Brain microvascular endothelial cell (primary cell): Measurements from ENCODE around the gene PCDHB4.
"Not testable (repeated sequence)": the region's sequence is repeated elsewhere in the genome, so short reads cannot be mapped to it uniquely, and the experiment has no call there.

Experiments
- DNase-seq: peaks from one replicate; pipeline ENCODE4 v3.0.0-alpha.2; 2020
- H3K27ac ChIP-seq: fragments of 250-450 bp; sonication (Bioruptor Pico); 2 replicates; pipeline ENCODE4 v1.5.1; 2020; ENCODE audit warnings: mild to moderate bottlenecking, moderate library complexity
- H3K27me3 ChIP-seq: fragments of 250-450 bp; sonication (Bioruptor Pico); replicated peaks from 2 replicates; pipeline ENCODE4 v1.5.1; 2020; ENCODE audit warnings: mild to moderate bottlenecking
- H3K36me3 ChIP-seq: fragments of 250-450 bp; sonication (Bioruptor Pico); replicated peaks from 2 replicates; pipeline ENCODE4 v1.5.1; 2020; ENCODE audit warnings: mild to moderate bottlenecking
- H3K4me3 ChIP-seq: 2 replicates; pipeline ENCODE4 v1.5.1; 2011; ENCODE audit warnings: low read depth, mild to moderate bottlenecking, control low read depth, low read length, moderate library complexity
- CTCF ChIP-seq: IDR thresholded peaks from 2 replicates; pipeline ENCODE4 v1.5.1; 2011; ENCODE audit warnings: low read depth, mild to moderate bottlenecking, moderate library complexity, low read length, control low read depth, inconsistent platforms; ENCODE audit errors: missing control alignments
- in situ Hi-C: cut with HindIII; loops from 2 replicates; pipeline ENCODE4 v1.10.0; 2017; ENCODE audit warnings: low sequenced_read_pairs, low pct_ligation_motif_present

PCDHB4 gene

GRCh38 chr5:141172381-141173204 lies 51.0 kb downstream of the PCDHB4 start, which contains the start of gene PCDHB7:
PCDHB7 (plus strand) TSS chr5:141172644; CDS start chr5:141172836, 192 bp downstream.
- Histone ChIP-seq H3K27me3 (no peaks in the 10 kb centered on the region), H3K4me3 (no peak within 1 kb of the TSS), H3K36me3 (no peaks in the 10 kb centered on the region), H3K27ac (no peak within 1 kb of the TSS)
- DNase-seq: no peak
- in situ Hi-C loops: no loop called here
- TF ChIP-seq CTCF: peak; percentile 46

- H3K27ac ChIP-seq, in situ Hi-C loops, DNase-seq, H3K36me3 ChIP-seq, H3K4me3 ChIP-seq, H3K27me3 ChIP-seq: not testable (repeated sequence)
Observed at GRCh38 chr5:141174291-141175104, 52.9 kb downstream of the PCDHB4 start.
